Nucleus accumbens (tissue), 56 donors: ENCODE measurements around the gene C16orf92.
A peak's percentile ranks its signal among the peaks of the same experiment; 100 is the strongest.

ENCODE experiments used
- DNase-seq, 56 donors: peaks; one replicate each; lab custom pipeline; 2025; lab: John Stamatoyannopoulos, UW

Gene C16orf92

GRCh38 chr16:30069611-30070462 lies 46.8 kb downstream of the C16orf92 start:
- DNase-seq: peak in 19 of 56 donors; percentile 13 to 59 (median 28)

DNA sequence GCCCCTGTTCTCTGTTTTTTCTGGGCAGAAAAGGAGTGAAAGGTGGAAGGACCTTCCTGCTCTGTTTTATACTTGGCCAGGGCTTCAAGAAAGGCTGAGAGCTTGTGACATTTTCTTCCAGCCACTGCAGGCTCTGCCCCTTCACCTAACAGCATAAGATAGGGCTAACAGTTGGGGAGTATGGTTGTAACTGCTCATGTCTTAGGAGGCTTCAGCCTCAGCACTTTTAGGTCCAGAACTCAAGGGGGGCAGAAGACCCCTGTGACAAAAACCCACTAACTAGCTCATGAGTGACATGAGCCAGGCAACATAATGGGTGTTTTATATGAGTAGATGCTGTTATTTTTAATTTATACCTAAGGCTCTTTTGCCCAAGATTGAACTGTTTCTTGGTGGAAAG lies 47.5 kb downstream of the C16orf92 start:
- DNase-seq: no peak
